Stomach (tissue), 9 donors: Measurements from ENCODE around the gene ZDHHC1. TPM values are rescaled to one million over a fixed set of nuclear protein-coding genes. Genes with fewer than 3 reads are reported as not detected.
A peak's percentile ranks its signal among the peaks of the same experiment; 100 is the strongest.
"Not testable (repeated sequence)": the region's sequence is repeated elsewhere in the genome, so short reads cannot be mapped to it uniquely, and the experiment has no call there.

Experiments
- DNase-seq, 2 donors: peaks; one replicate each; pipeline versions ENCODE4 v3.0.0 to v3.0.0-alpha.2; 2013 to 2019
- H3K27ac ChIP-seq, 5 donors: fragments of 200-600 bp in 4 of 5; sonication (generic) in 4 of 5; one replicate each; pipeline ENCODE4 v1.5.1; 2013 to 2019; ENCODE audit warnings: mild to moderate bottlenecking in 1 of 5, moderate library complexity in 1 of 5
- H3K27me3 ChIP-seq, 3 donors: fragments of 200-600 bp; sonication (generic); one replicate each; pipeline ENCODE4 v1.5.1; 2017 to 2019; ENCODE audit warnings: mixed run types in 1 of 3
- H3K36me3 ChIP-seq, 4 donors: fragments of 200-600 bp; sonication (generic); 1 replicate in 3 of 4; 2 replicates in 1 of 4; pipeline ENCODE4 v1.5.1; 2016 to 2019
- H3K4me1 ChIP-seq, 4 donors: fragments of 200-600 bp; sonication (generic); one replicate each; pipeline ENCODE4 v1.5.1; 2016 to 2019
- H3K4me3 ChIP-seq, 4 donors: fragments of 200-600 bp; sonication (generic) in 3 of 4; one replicate each; pipeline ENCODE4 v1.5.1; 2016 to 2019; ENCODE audit warnings: mild to moderate bottlenecking in 1 of 4
- H3K9me3 ChIP-seq, 4 donors: fragments of 200-600 bp; sonication (generic); one replicate each; pipeline ENCODE4 v1.5.1; 2016 to 2019
- CTCF ChIP-seq, 7 experiments: fragments of 450-650 bp in 4 of 7; fragments of 200-600 bp in 3 of 7; sonication (generic) in 3 of 7; IDR thresholded peaks; one replicate each; pipeline ENCODE4 v1.5.1; 2016 to 2019; ENCODE audit warnings: antibody characterized with exemption in 7 of 7, control low read depth in 2 of 7, mild to moderate bottlenecking in 1 of 7
- EP300 ChIP-seq: sonication (generic); formaldehyde crosslinking; IDR thresholded peaks from one replicate; pipeline ENCODE4 v1.6.1; 2017; ENCODE audit warnings: antibody characterized with exemption
- POLR2A ChIP-seq, 4 donors: fragments of 450-650 bp; IDR thresholded peaks; one replicate each; pipeline ENCODE4 v1.6.1; 2016; ENCODE audit warnings: antibody characterized with exemption in 4 of 4, control low read depth in 2 of 4, mild to moderate bottlenecking in 1 of 4, moderate library complexity in 1 of 4
- POLR2AphosphoS5 ChIP-seq, 3 donors: sonication (generic); formaldehyde crosslinking; IDR thresholded peaks; one replicate each; pipeline ENCODE4 v1.6.1; 2016; ENCODE audit warnings: antibody characterized with exemption in 3 of 3
- WGBS, 5 donors: extraction: QIAGEN DNeasy Blood & Tissue Kit in 3 of 5; methylation state at CpG; one replicate each; pipeline versions ENCODE4 v1.1.5 to v1.1.7; 2013 to 2018; 5-methylcytosine and 5-hydroxymethylcytosine counted together
- intact Hi-C: fragments of 100-400 bp; cut with DNase I; formaldehyde crosslinking; loops from one replicate; pipeline ENCODE4 v1.15.1; 2023; ENCODE audit warnings: low total_unique reads
- polyA plus RNA-seq, 3 donors: library from polyadenylated mRNA; stranded (reverse); fragments of 200-250 nt; gene quantifications; one replicate each; pipeline ENCODE4 v1.2.3, GENCODE V29; 2013
- total RNA-seq, 5 donors: library from RNA; depleted of rRNA; stranded (reverse); fragments of >200 nt; gene quantifications; one replicate each; pipeline versions ENCODE4 v1.1.0 to v1.2.3, GENCODE V29; 2014 to 2016
- donor health status: healthy with polysubstance abuse.
- donor health status: Bipolar disorder and iron deficiency.
- donor health status: healthy.

ZDHHC1 gene
- total and polyA plus RNA-seq, 8 donors = 2.0 to 33.6 (median 6.1) TPM; not detected in 1

GRCh38 chr16:67372664-67373063 is 43.6 kb downstream of the ZDHHC1 start:
- TF ChIP-seq POLR2AphosphoS5 (IDR thresholded peaks at IDR 0.05) (no peak), CTCF (IDR thresholded peaks at IDR 0.05) (peak in 4 of 7 experiments; percentile 11 to 41 (median 22)), POLR2A (IDR thresholded peaks at IDR 0.05) (no peak), EP300 (no peak)
- no peak overlapping the region for H3K4me3 ChIP-seq
- H3K9me3 ChIP-seq = no peaks in the 10 kb centered on the region
- no peak overlapping the region for H3K27ac ChIP-seq
- H3K4me1 ChIP-seq = no peaks in the 10 kb centered on the region
- intact Hi-C loops = no loop called here
- no peaks in the 10 kb centered on the region for H3K27me3 ChIP-seq
- peak in 1 of 2 donors; percentile 58 for DNase-seq
- H3K36me3 ChIP-seq = no peaks in the 10 kb centered on the region

GRCh38 chr16:67370661-67371060 is 45.6 kb downstream of the ZDHHC1 start:
- Histone ChIP-seq H3K4me3 (no peak overlapping the region), H3K9me3 (no peaks in the 10 kb centered on the region), H3K4me1 (peaks cover 0 to 9% (median 0%) of the 10 kb centered on the region in 4 donors), H3K27me3 (no peaks in the 10 kb centered on the region), H3K36me3 (no peaks in the 10 kb centered on the region), H3K27ac (no peak overlapping the region)
- no peak for TF ChIP-seq CTCF (IDR thresholded peaks at IDR 0.05)
- no peak for TF ChIP-seq POLR2A (IDR thresholded peaks at IDR 0.05)
- no peak for TF ChIP-seq EP300
- TF ChIP-seq POLR2AphosphoS5 (IDR thresholded peaks at IDR 0.05) = no peak
- intact Hi-C loops = no loop called here
- 84 to 95% (median 89%) methylated on average over 4 of the region's 4 CpGs for WGBS, 5 donors
- DNase-seq = peak in 1 of 2 donors; percentile 8

GRCh38 chr16:67364600-67365235 is 51.6 kb downstream of the ZDHHC1 start:
- H3K4me1 ChIP-seq = peaks cover 10 to 31% (median 17%) of the 10 kb centered on the region in 4 donors
- intact Hi-C loops = no loop called here
- H3K9me3 ChIP-seq = no peaks in the 10 kb centered on the region
- no peaks in the 10 kb centered on the region for H3K36me3 ChIP-seq
- H3K27me3 ChIP-seq = no peaks in the 10 kb centered on the region
- H3K4me3 ChIP-seq = no peak overlapping the region
- H3K27ac ChIP-seq = peak overlapping the region in 4 of 5 donors; percentile 26 to 78 (median 55)
- TF ChIP-seq EP300 (no peak), CTCF (IDR thresholded peaks at IDR 0.05) (no peak), POLR2A (IDR thresholded peaks at IDR 0.05) (no peak), POLR2AphosphoS5 (IDR thresholded peaks at IDR 0.05) (no peak)
- DNase-seq = peak in 1 of 2 donors; percentile 12

- peaks cover 10 to 32% (median 17%) of the 10 kb centered on the region in 4 donors for H3K4me1 ChIP-seq
- intact Hi-C loops = no loop called here
These were observed 55.2 kb downstream of the ZDHHC1 start for GRCh38 chr16:67361038-67361437.

GRCh38 chr16:67359540-67360269 is 56.6 kb downstream of the ZDHHC1 start:
- DNase-seq, H3K9me3 ChIP-seq, intact Hi-C loops, H3K27ac ChIP-seq, H3K27me3 ChIP-seq, H3K36me3 ChIP-seq, H3K4me3 ChIP-seq: not testable (repeated sequence)
- peaks cover 8 to 19% (median 9%) of the 10 kb centered on the region in 4 donors for H3K4me1 ChIP-seq
- 89 to 95% (median 91%) methylated on average over 8 of the region's 8 CpGs for WGBS, 5 donors

More at GRCh38 chr16:67361038-67361437, 55.2 kb downstream of the ZDHHC1 start:
- Histone ChIP-seq H3K4me3 (no peak overlapping the region), H3K9me3 (no peaks in the 10 kb centered on the region), H3K36me3 (no peaks in the 10 kb centered on the region), H3K27me3 (no peaks in the 10 kb centered on the region), H3K27ac (no peak overlapping the region)
- no peak for DNase-seq
- WGBS, 5 donors = 75 to 86% (median 80%) methylated on average over 3 of the region's 3 CpGs
- TF ChIP-seq POLR2A (IDR thresholded peaks at IDR 0.05) = no peak
- no peak for TF ChIP-seq POLR2AphosphoS5 (IDR thresholded peaks at IDR 0.05)
- no peak for TF ChIP-seq CTCF (IDR thresholded peaks at IDR 0.05)
- no peak for TF ChIP-seq EP300
